ENCODE measurements around the gene FBXL15.
"Not testable (repeated sequence)": the region's sequence is repeated elsewhere in the genome, so short reads cannot be mapped to it uniquely, and the experiment has no call there.

Gene FBXL15

DNA sequence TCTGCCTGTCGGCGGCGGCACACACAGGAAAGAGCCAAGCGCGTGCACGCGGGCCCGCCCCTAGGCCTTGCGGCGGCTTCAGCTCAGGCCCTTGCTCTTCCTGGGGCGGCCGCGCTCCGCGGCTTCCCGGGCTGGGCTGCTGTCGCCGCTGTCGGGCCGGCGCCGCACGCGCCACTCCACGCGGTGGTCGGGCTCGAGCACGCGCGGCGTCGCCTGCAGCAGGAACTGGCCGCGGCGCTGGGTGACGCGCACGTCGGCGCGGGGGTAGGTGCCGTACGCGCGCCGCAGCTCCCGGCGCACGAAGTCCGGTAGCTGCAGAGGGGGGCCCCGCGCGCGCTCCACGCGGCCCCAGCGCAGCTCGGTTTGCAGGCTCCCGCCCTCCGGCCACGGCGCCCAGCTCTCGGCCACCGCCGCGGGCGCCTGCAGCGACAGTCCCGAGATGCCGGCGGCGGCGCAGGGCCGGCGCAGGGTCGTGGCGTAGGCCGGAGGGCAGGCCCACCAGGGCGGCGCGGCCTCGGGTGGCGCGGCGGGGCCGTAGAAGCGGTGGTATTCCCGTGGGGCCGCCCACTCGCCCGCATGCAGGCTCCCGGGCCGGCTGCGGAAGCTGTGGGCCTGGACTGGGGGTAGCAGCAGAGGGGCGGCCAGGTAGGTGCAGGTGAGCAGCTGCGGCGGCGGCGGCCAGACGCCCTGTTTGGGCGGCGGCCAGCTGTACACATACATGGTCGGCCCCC is 29.9 kb downstream of the FBXL15 start:
- Mint-ChIP-seq H3K9me3 (no peaks in the 10 kb centered on the region), H3K4me1 (peaks cover 27% of the 10 kb centered on the region), H3K4me3 (peak overlapping the region; percentile 94), H3K27ac (peak overlapping the region; percentile 96), H3K27me3 (no peaks in the 10 kb centered on the region), H3K36me3 (peaks cover 4% of the 10 kb centered on the region)

GRCh38 chr10:102451105-102451969 is 30.7 kb downstream of the FBXL15 start, which contains the start of gene C10orf95:
TSS of gene C10orf95 (minus strand) at chr10:102451543. CDS start at chr10:102451093, 450 bp downstream.
- Mint-ChIP-seq H3K36me3 (peaks cover 4% of the 10 kb centered on the region), H3K27me3 (no peaks in the 10 kb centered on the region), H3K9me3 (no peaks in the 10 kb centered on the region), H3K4me3 (peak within 1 kb of the TSS; percentile 94), H3K4me1 (peaks cover 24% of the 10 kb centered on the region), H3K27ac (peak within 1 kb of the TSS; percentile 90)

- Mint-ChIP-seq H3K27me3 (no peaks in the 10 kb centered on the region), H3K27ac (peak overlapping the region; percentile 93), H3K36me3 (peaks cover 4% of the 10 kb centered on the region), H3K4me1 (peaks cover 24% of the 10 kb centered on the region), H3K9me3 (no peaks in the 10 kb centered on the region), H3K4me3 (peak overlapping the region; percentile 69)
Measured at GRCh38 chr10:102452672-102453340, 32.2 kb downstream of the FBXL15 start.

DNA sequence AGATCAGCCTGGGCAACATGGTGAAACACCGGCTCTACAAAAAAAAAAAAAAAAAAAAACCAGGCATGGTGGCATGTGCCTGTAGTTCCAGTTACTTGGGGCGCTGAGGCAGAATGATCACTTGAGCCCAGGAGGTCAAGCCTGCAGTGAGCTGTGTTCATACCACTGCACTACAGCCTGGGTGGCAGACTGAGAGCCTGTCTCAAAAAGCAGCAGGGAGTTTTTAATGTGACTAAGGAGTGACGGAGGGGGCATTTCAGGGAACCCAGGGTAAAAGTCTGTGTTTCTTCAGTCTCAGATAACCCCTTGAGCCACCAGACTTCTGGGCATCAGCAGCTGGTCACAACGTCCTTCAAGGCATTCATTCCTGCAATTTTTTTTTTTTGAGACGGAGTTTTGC is 32.9 kb downstream of the FBXL15 start:
- Mint-ChIP-seq H3K27ac (peak overlapping the region; percentile 93), H3K9me3 (no peaks in the 10 kb centered on the region), H3K36me3 (peaks cover 4% of the 10 kb centered on the region), H3K4me3 (no peak overlapping the region), H3K4me1 (peaks cover 24% of the 10 kb centered on the region), H3K27me3 (no peaks in the 10 kb centered on the region)

- H3K9me3 Mint-ChIP-seq, H3K4me3 Mint-ChIP-seq, H3K27ac Mint-ChIP-seq, H3K27me3 Mint-ChIP-seq, H3K36me3 Mint-ChIP-seq: not testable (repeated sequence)
- peaks cover 17% of the 10 kb centered on the region for H3K4me1 Mint-ChIP-seq
Measured at GRCh38 chr10:102454662-102455487, 34.2 kb downstream of the FBXL15 start.

DNA sequence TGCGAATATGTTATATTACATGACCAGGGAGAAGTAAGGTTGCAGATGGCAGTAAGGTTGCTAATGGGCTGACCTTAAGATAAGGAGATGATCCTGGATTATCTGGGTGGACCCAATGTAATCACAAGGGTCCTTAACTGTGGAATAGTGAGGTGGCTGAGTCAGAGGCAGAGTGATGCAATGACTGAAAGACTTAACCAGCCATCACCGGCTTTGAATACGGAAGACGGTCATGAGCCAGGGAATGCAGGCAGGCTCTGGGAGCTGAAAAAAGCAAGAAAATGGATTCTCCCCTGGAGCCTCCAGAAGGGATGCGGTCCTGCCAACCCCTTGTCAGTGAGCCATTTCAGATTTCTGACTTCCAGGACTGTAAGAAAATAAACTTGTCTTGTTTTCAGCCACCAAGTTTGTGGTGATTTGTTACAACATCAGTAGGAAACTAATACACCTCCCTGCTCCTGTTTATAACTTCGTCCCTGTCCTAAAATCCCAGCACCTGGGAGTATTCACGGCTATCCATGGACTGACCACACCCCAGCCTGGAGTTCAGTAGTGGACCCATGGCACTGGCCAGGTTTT is 35.3 kb downstream of the FBXL15 start:
- no peaks in the 10 kb centered on the region for H3K9me3 Mint-ChIP-seq
- peaks cover 4% of the 10 kb centered on the region for H3K36me3 Mint-ChIP-seq
- H3K4me1 Mint-ChIP-seq = peaks cover 23% of the 10 kb centered on the region
- H3K27me3 Mint-ChIP-seq = no peaks in the 10 kb centered on the region
- no peak overlapping the region for H3K27ac Mint-ChIP-seq
- no peak overlapping the region for H3K4me3 Mint-ChIP-seq

- Mint-ChIP-seq H3K27ac (peak overlapping the region; percentile 60), H3K4me1 (peaks cover 29% of the 10 kb centered on the region), H3K27me3 (no peaks in the 10 kb centered on the region), H3K36me3 (peaks cover 4% of the 10 kb centered on the region), H3K9me3 (no peaks in the 10 kb centered on the region), H3K4me3 (no peak overlapping the region)
Measured at GRCh38 chr10:102457591-102458150, 37.0 kb downstream of the FBXL15 start.

- H3K4me3 Mint-ChIP-seq = no peak overlapping the region
- H3K9me3 Mint-ChIP-seq = no peaks in the 10 kb centered on the region
- no peak overlapping the region for H3K27ac Mint-ChIP-seq
- peaks cover 27% of the 10 kb centered on the region for H3K4me1 Mint-ChIP-seq
- H3K36me3 Mint-ChIP-seq = no peaks in the 10 kb centered on the region
- H3K27me3 Mint-ChIP-seq = no peaks in the 10 kb centered on the region
Measured at GRCh38 chr10:102458656-102459055, 38.0 kb downstream of the FBXL15 start.

- no peaks in the 10 kb centered on the region for H3K9me3 Mint-ChIP-seq
- no peaks in the 10 kb centered on the region for H3K36me3 Mint-ChIP-seq
- peak overlapping the region; percentile 93 for H3K27ac Mint-ChIP-seq
Measured at GRCh38 chr10:102460836-102461186, 40.2 kb downstream of the FBXL15 start.

DNA sequence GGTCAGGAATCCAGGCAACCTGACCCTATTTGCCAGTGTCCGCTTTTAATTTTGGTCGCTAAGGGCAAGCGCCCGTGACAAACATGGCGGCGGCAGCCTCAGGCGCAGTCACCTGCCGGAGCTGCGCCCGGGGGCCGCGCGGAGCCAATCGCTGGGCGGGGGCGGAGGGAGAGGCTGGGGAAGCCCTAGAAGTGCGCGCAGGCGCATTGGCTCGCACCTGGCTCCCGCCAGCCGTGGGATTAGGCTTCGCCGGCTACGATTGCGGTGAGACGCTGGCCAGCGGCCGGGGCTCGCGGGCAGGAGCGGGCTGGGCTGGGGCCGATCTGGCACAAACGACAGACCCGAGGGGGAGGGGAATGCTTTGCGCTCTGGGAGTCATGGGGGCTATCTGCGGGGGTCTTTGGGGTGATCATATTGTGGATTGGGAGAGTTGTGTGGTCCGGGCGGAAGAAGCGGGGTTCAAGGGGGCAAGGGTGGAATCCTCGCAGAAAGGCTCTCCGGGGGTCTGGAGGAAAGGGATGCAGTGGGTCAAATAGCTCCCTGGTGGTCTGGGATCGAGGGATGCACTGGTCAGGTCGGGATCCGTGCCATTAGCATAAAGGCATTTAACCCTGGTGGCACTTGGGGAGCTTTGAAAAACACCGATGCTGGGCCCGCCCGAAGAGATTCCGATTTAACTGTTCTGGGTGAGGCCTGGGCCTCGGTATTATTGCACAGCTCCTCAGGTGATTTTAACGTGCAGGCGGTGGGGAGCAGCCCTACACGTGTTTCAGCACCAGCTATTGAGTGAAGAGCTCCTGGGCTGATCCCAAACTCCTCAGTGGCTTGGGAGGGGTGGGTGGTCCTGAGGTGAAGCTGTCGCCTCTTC is 40.8 kb downstream of the FBXL15 start:
- Mint-ChIP-seq H3K27ac (peak overlapping the region; percentile 70), H3K36me3 (no peaks in the 10 kb centered on the region), H3K9me3 (no peaks in the 10 kb centered on the region), H3K4me3 (peak overlapping the region; percentile 94), H3K4me1 (peaks cover 29% of the 10 kb centered on the region), H3K27me3 (no peaks in the 10 kb centered on the region)

More at GRCh38 chr10:102460836-102461186, 40.2 kb downstream of the FBXL15 start:
- Mint-ChIP-seq H3K4me3 (peak overlapping the region; percentile 94), H3K27me3 (no peaks in the 10 kb centered on the region), H3K4me1 (peaks cover 29% of the 10 kb centered on the region)

DNA sequence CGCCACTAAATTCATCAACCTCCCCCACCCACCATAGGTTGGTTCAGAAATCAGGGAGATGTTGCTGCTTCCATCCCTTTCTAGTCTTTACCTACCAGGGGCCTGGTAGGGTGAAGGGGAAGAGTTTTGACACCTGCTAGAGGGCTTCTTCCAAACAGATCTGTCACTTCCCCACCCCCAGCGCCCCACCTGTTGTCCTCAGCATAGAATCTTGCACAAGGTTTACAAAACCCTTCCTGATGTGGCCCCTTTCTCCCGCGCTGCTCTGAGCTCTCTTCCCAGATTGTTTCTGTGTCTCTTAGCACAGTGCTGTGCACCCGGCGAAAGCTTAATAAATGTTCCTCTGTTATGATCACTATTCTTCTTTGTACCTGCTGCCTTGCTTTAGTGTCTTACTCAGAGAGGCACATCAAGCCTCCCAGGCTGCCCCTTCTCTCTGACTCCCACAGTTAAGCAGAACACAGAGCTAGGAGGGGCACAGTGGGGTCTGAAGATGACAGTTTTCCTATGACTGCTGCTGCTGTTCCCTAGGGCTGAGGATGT is 41.9 kb downstream of the FBXL15 start:
- Mint-ChIP-seq H3K4me3 (peak overlapping the region; percentile 94), H3K36me3 (no peaks in the 10 kb centered on the region), H3K27ac (no peak overlapping the region), H3K27me3 (no peaks in the 10 kb centered on the region), H3K9me3 (no peaks in the 10 kb centered on the region), H3K4me1 (peaks cover 29% of the 10 kb centered on the region)

GRCh38 chr10:102463983-102464382 is 43.3 kb downstream of the FBXL15 start:
- Mint-ChIP-seq H3K27me3 (no peaks in the 10 kb centered on the region), H3K9me3 (no peaks in the 10 kb centered on the region), H3K36me3 (peaks cover 1% of the 10 kb centered on the region), H3K4me1 (peaks cover 29% of the 10 kb centered on the region), H3K4me3 (no peak overlapping the region), H3K27ac (no peak overlapping the region)

DNA sequence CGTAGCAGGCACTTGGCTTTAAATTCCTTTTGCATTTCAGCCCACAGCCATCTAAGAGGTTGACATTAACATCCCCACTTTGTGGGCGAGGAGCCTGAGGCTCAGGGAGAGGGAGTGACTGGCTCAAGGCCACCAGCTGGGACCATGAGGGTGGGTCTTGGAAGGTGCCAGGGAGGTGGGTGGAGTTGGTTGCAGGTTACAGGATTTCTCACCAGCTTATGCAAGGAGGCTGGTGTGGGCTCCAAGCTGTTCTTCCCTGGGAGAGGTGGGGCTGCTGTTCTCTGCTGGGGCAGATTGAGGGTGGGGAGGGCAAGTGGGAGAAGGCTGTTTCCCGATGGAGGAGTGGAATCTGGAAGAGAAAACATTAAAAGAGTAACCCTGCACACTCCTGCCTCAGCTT is 44.8 kb downstream of the FBXL15 start:
- peaks cover 29% of the 10 kb centered on the region for H3K4me1 Mint-ChIP-seq

More for the DNA sequence above, 44.8 kb downstream of the FBXL15 start:
- Mint-ChIP-seq H3K36me3 (peaks cover 4% of the 10 kb centered on the region), H3K9me3 (no peaks in the 10 kb centered on the region), H3K4me3 (no peak overlapping the region), H3K27ac (no peak overlapping the region), H3K27me3 (no peaks in the 10 kb centered on the region)

Measured in activated naive CD4-positive, alpha-beta T cell treated with anti-CD3 and anti-CD28 coated beads, Interleukin-2, amount 50 U/mL, for 24 hours (primary cell).